GM19035 (cell line): ENCODE measurements around the gene UPK3BL1.
"Not testable (repeated sequence)": the region's sequence is repeated elsewhere in the genome, so short reads cannot be mapped to it uniquely, and the experiment has no call there.

ENCODE experiments used
- ATAC-seq: cut with Tn5 transposase; IDR thresholded peaks from one replicate; pipeline ENCODE4 v1.9.1; 2021; ENCODE audit not compliant: unreplicated experiment

The UPK3BL1 gene

GRCh38 chr7:102630622-102631021, 12.0 kb downstream of the UPK3BL1 start:
- ATAC-seq: not testable (repeated sequence)

GRCh38 chr7:102627271-102627904, 15.2 kb downstream of the UPK3BL1 start:
- ATAC-seq: not testable (repeated sequence)

GRCh38 chr7:102618122-102618521, 24.5 kb downstream of the UPK3BL1 start:
- ATAC-seq: not testable (repeated sequence)

GRCh38 chr7:102616507-102617125, 26.0 kb downstream of the UPK3BL1 start, which contains the start of gene RASA4:
Gene RASA4, minus strand, starts transcription at chr7:102616756. Its CDS starts 67 bp downstream, at chr7:102616689.
- ATAC-seq: peak; percentile 73

GRCh38 chr7:102615930-102616329, 26.7 kb downstream of the UPK3BL1 start:
- ATAC-seq: peak; percentile 16

- ATAC-seq: not testable (repeated sequence)
Observed at GRCh38 chr7:102614873-102615272, 27.7 kb downstream of the UPK3BL1 start.

GRCh38 chr7:102614346-102614697, 28.3 kb downstream of the UPK3BL1 start:
- ATAC-seq: peak; percentile 15

- peak; percentile 68 for ATAC-seq
Observed at GRCh38 chr7:102613575-102614345, 28.8 kb downstream of the UPK3BL1 start.

GRCh38 chr7:102611675-102612325, 30.8 kb downstream of the UPK3BL1 start:
- not testable (repeated sequence) for ATAC-seq

GRCh38 chr7:102611013-102611674, 31.4 kb downstream of the UPK3BL1 start:
- ATAC-seq: peak; percentile 36

- ATAC-seq: not testable (repeated sequence)
Observed at GRCh38 chr7:102610441-102610840, 32.1 kb downstream of the UPK3BL1 start.

GRCh38 chr7:102609734-102610133, 32.9 kb downstream of the UPK3BL1 start:
- ATAC-seq: not testable (repeated sequence)

- ATAC-seq: not testable (repeated sequence)
Observed at GRCh38 chr7:102606848-102607247, 35.7 kb downstream of the UPK3BL1 start.

- ATAC-seq: not testable (repeated sequence)
Observed at GRCh38 chr7:102604431-102605145, 38.0 kb downstream of the UPK3BL1 start.

GRCh38 chr7:102602317-102602716, 40.3 kb downstream of the UPK3BL1 start:
- not testable (repeated sequence) for ATAC-seq

- ATAC-seq: not testable (repeated sequence)
Observed at GRCh38 chr7:102599699-102600098, 42.9 kb downstream of the UPK3BL1 start.

- not testable (repeated sequence) for ATAC-seq
Observed at GRCh38 chr7:102596036-102596435, 46.6 kb downstream of the UPK3BL1 start.

GRCh38 chr7:102593637-102594334, 48.8 kb downstream of the UPK3BL1 start:
- peak; percentile 57 for ATAC-seq

GRCh38 chr7:102592477-102593019, 50.0 kb downstream of the UPK3BL1 start:
- peak; percentile 54 for ATAC-seq
